Activated CD4-positive, alpha-beta T cell treated with anti-CD3 and anti-CD28 coated beads for 36 hours (primary cell): ENCODE measurements around the gene SSUH2. TPM values are rescaled to one million over a fixed set of nuclear protein-coding genes. Genes with fewer than 3 reads are reported as not detected.

Experiments used
- ATAC-seq: fragments of 200-7000 bp; cut with Tn5 transposase; one replicate; pipeline ENCODE4 v1.10.0; 2021; ENCODE audit warnings: mild to moderate bottlenecking, moderate library complexity
- CTCF ChIA-PET: fragments of 350-600 bp; sonication (Branson Sonifier 250); formaldehyde crosslinking; loops from one replicate; lab custom pipeline; 2021; ENCODE audit warnings: antibody characterized with exemption; lab: Charles Lee
- POLR2A ChIA-PET: fragments of 350-600 bp; sonication (Branson Sonifier 250); formaldehyde crosslinking; loops from one replicate; lab custom pipeline; 2021; ENCODE audit warnings: antibody characterized with exemption, inconsistent platforms; lab: Charles Lee
- DNase-seq: peaks from one replicate; pipeline ENCODE4 v3.0.0-alpha.2; 2020
- H3K27ac Mint-ChIP-seq: one replicate; pipeline ENCODE4 v1.8.0; 2021; ENCODE audit warnings: mixed read lengths
- H3K27me3 Mint-ChIP-seq: one replicate; pipeline ENCODE4 v1.8.0; 2021; ENCODE audit warnings: mixed read lengths
- H3K36me3 Mint-ChIP-seq: one replicate; pipeline ENCODE4 v1.8.0; 2021; ENCODE audit warnings: low read depth, mixed read lengths
- H3K4me1 Mint-ChIP-seq: one replicate; pipeline ENCODE4 v1.8.0; 2021; ENCODE audit warnings: mixed read lengths
- H3K4me3 Mint-ChIP-seq: one replicate; pipeline ENCODE4 v1.8.0; 2021; ENCODE audit warnings: mild to moderate bottlenecking, moderate library complexity, mixed read lengths
- H3K9me3 Mint-ChIP-seq: one replicate; pipeline ENCODE4 v1.8.0; 2021; ENCODE audit warnings: low read depth, mixed read lengths
- intact Hi-C, 2 experiments: fragments of 100-400 bp; cut with DNase I in 1 of 2; cut with micrococcal nuclease in 1 of 2; formaldehyde crosslinking; loops; one replicate each; pipeline versions ENCODE4 v1.14.2 to v1.15.1; 2022 to 2024; cut with DNase I, micrococcal nuclease
- total RNA-seq, 2 experiments: library from RNA; stranded (reverse); gene quantifications; one replicate each; pipeline ENCODE4 v1.2.3, GENCODE V29; 2021

SSUH2 gene
- total RNA-seq, 2 experiments from 2014 or later = 0.09 to 0.11 TPM

DNA sequence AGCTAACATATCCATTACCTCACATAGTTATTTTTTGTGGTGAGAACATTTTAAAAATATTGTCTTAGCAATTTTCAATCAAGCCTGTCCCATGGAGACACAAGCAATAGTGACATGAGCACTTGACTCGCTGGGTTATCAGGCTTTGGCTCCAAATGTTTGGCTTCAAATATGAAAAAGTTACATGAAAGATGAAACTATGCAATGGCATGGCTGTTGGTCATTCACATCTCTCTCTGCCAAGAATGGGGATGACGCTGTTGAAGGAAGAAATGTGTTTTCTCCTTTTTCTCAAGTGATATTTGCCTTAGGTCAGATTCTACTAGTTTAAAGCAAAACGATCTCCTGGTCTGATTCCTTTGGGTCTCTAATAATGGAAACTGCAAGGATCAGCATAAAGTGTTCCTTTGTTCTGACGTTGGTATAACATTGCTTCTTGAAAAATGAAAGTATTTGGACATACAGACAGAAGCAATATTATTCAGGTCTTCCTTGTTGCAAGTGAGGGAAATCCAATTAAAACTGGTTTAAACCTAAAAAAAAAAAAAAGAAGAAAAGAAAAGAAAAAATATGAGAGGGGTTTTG is 71.2 kb downstream of the SSUH2 start:
- Mint-ChIP-seq H3K4me1 (peaks cover 15% of the 10 kb centered on the region), H3K9me3 (no peaks in the 10 kb centered on the region), H3K27me3 (no peaks in the 10 kb centered on the region), H3K36me3 (no peaks in the 10 kb centered on the region), H3K27ac (no peak overlapping the region), H3K4me3 (no peak overlapping the region)
- ChIA-PET POLR2A (no interaction called here), CTCF (no interaction called here)
- intact Hi-C loops = no loop called here
- no peak for ATAC-seq
- DNase-seq = no peak

DNA sequence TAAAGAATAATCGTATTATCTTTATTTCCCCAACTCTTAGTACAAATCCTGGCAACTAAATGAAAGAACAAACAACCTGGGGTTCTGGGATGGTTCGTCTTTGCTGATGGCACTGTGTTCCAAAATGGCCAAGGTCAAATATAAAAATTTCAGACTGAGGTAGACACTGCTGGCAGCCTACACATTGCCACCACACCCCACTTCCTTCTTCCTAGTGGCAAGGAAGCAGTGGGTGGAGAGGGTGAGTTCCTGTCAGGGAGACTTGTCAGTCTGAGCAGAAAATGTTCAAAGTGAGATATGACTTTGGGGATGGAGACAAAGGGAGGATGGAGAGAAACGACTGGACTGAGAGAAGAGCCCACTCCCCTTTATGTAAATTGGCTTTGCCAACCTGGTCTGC is 73.3 kb downstream of the SSUH2 start:
- ATAC-seq = peak; percentile 42
- Mint-ChIP-seq H3K4me3 (no peak overlapping the region), H3K36me3 (no peaks in the 10 kb centered on the region), H3K27ac (peak overlapping the region; percentile 15), H3K27me3 (no peaks in the 10 kb centered on the region), H3K4me1 (peaks cover 15% of the 10 kb centered on the region), H3K9me3 (no peaks in the 10 kb centered on the region)
- intact Hi-C loops = no loop called here
- ChIA-PET CTCF (no interaction called here), POLR2A (no interaction called here)
- DNase-seq = peak; percentile 25

Other genes starting within 250 kb of the SSUH2 start
- gene LMCD1, start 143.0 kb downstream of the SSUH2 start, total RNA-seq = 1 to 10 TPM; 3.1 to 4.9 TPM
- not detected for gene CAV3, start 89.0 kb upstream of the SSUH2 start, total RNA-seq
- gene OXTR, start 124.8 kb upstream of the SSUH2 start, total RNA-seq = under 1 TPM; 0.70 to 0.91 TPM